ENCODE measurements around the gene PYCARD.
"Not testable (repeated sequence)": the region's sequence is repeated elsewhere in the genome, so short reads cannot be mapped to it uniquely, and the experiment has no call there.

PYCARD gene

DNA sequence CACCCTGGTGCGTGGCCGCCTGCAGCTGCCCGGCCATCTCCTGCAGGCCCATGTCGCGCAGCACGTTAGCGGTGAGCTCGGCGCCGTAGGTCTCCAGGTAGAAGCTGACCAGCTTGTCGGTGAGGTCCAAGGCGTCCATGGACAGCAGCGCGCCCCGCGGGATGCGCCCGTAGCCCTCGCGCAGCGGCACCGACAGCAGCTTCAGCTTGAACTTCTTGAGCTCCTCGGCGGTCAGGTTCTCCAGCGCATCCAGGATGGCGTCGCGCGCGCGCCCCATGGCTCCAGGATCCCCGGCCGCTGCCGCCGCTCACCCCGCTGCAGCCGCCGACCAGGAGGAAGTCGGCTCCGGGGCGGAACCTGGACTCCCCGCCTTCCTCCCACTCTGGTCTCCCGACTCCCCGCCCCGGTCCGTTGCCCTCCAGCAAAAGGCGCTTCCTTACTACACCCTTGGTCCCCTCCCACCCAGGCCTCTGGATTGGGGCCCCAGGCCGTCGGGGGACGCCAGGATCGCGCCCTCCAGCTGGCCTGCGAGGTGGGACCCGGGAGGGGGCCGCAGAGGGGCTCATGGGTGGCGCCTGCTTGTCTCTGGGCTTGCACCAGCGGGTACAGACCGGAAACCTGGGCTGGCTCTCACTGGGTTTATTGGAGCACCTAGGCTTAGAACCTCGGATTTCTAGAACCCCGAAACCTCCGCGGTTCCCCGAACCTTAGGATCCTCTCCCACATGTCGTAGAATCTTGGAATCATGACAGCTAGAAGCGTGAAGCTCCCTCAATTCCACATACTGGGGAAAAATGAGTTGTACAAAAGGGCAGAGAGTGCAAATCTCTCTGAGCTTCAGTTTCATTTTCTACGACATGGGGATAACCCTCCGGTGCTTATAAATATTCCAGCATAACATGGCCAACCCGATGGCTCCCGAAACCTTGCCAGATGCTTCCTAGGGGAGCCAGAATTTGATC is at the start of gene PYCARD:
Gene PYCARD (minus strand): TSS at position 347 of the 962 bp plus-strand sequence. CDS start 70 bp downstream, at position 277.
- DNase-seq = no peak

DNA sequence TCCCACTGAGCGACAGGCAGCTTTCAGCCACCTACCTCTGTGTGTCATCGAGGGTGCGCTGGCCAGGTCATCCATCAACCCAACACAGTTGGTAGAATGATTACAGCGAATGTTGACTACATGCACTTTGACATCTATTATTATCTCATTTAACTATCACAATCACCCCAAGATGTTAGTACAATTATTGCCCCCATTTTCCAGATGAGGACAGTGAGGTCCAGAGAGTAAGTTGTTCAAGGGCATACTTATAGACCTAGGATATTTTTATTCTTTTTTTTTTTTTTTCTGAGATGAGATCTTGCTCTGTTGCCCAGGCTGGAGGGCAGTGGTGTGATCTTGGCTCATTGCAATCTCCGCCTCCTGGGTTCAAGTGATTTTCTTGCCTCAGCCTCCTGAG is 48.9 kb upstream of the PYCARD start:
- DNase-seq = no peak

DNA sequence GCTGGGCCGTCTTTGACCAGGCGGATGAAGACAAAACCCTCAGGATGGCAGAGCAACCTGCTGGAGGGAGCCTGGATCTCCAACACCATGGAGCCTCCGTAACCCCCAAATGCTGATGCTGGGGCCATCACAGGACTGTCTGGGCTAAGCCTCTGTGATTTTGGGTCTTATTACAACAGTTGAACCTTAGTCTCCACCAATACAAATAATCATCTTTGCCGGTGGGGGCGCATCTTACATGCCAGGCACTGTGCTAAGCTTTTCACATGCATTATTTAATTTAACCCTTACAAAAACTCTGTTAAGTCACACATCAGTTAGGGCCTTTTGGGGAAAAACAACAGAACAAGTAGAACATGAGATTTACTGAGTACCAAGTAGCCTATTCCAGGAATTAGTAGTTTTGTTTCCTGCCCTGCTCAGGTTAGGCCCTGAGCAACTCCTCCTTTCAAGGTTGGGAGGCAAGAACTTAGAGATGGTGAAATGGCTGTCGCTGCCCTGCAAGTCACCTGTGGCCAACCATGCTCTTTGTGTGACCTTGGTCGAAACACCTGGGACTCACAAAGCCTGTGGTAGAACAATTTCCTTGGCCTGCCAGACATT is 48.3 kb upstream of the PYCARD start:
- DNase-seq = no peak

DNA sequence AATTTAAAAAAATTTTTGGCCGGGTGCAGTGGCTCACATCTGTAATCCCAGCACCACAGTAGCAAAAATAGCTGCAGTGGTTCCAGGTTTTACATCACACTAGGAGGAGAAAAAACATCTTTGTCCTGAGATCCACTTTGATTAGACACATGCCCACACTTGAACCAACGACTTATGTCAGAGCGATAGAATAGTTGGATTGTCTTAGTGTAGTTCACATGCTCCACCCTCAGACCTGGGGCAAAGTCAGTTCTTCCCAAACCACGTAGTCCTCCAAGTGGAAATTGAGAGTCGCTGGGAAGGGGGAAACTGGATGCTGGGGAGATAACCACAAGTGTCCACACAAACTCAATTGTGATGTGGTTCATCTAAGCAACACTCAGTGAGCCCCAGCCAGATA is 45.8 kb upstream of the PYCARD start:
- DNase-seq = no peak

DNA sequence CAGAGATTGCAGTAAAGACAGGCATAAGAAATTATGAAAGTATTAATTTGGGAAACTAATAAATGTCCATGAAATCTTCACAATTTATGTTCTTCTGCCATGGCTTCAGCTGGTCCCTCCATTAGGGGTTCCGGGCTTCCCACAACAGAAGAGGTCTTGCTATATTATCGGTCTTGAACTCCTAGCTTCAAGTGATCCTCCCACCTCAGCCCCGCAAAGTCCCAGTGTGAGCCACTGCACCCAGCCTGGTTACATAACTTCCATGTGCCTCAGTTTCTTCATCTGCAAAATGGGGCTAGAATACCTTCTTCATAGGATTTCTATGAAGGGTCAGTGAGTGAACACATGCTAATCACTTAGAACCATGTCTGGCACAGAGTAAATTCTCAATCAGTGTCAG is 43.7 kb upstream of the PYCARD start:
- DNase-seq = no peak

DNA sequence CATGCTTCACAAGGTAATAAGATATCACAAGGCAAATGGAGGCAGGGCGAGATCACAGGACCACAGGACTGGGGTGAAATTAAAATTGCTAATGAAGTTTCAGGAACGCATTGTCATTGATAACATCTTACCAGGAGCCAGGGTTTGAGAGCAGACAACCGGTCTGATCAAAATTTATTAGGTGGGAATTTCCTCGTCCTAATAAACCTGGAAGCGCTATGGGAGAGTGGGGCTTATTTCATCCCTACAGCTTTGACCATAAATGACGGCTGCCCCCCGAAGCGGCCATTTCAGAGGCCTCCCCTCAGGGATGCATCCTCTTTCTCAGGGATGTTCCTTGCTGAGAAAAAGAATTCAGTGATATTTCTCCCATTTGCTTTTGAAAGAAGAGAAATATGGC is 43.0 kb upstream of the PYCARD start:
- not testable (repeated sequence) for DNase-seq

DNA sequence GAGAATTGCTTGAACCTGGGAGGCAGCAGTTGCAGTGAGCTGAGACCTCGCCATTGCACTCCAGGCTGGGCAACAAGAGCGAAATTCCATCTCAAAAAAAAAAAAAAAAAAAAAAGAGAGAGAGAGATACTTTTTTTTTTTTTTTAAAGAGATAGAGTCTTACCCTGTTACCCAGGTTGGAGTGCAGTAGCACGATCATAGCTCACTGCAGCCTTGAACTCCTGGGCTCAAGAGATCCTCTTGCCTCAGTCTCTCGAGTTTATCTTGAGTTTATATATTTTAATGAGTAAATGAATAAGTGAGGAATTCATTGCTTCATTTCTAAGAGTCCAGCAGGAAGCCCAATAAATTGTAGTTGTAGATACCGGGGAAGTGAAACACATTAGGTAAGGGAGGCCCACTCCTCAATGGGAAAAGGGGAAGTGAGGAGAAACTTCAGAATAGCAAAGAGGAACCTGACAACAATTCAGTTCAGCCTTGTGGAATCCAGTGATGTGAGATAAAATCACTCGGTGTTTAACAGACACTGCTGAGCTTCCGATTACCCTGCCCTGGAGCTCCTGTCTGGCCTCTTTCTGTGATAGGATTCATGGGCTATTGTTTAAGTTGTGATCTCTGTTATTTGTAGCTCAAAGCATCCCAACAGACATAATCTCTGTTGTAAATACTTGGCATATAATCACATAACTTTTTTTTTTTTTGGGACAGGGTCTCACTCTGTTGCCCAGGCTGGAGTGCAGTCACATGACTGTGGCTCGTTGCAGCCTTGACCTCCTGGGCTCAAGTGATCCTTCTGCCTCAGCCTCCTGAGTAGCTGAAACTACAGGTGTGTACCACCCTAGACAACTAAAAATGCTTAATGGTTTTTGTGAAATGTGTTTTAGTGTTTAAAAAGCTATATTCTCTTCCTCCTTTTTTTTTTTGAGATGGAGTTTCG is 41.4 kb upstream of the PYCARD start:
- DNase-seq = no peak

DNA sequence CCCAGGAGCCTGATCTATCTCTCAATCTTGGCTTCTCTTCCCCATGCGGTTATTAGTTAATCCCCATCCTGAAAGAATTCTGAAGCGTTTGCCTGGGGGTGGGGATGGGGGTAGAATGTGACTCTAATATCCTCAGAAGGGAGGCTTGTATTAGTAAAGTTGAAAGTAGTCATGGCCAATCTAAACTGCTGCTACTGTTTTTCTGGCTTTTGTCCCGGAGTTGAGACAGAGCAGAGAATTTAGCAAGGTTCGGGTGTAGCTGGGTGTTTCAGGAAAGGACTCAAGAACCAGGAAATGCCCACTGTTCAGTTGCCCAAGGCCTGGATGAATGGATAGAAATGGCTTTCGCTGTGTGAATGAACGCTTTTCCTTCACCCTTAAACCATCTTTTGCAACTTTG is 39.6 kb upstream of the PYCARD start:
- DNase-seq = no peak

DNA sequence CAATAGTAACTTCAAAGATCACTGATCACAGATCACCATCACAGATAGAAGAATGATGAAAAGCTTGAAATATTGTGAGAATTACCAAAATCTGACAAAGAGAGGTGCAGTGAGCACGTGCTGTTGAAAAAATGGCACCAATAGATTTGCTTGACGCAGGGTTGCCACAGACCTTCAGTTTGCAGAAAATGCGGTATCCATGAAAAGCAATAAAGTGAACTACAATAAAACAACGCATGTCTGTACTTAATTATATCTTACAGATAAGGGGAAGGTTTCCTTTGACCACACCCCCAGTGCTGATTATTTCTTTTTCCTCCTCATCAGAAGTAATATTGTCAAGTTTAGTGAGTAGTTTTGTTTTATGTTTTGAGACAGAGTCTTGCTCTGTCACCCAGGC is 35.5 kb upstream of the PYCARD start:
- no peak for DNase-seq

DNA sequence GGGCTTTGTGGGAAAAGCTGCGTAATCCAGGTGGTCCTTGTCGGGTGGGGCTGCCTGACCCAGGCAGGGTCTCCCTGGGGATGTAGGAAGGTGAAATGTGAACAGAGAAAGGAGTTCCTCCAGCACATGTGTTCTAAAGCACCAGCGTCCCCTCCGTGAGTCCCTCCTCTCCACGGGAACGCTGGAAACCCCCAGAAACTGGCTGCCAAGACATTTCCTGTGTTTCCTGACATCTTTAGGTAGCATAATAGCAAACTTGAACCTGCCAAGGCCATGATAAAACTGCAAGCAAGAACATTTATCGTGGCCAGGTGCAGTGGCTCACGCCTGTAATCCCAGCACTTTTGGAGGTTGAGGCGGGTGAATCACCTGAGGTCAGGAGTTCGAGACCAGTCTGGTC is 26.9 kb upstream of the PYCARD start:
- DNase-seq = no peak

DNA sequence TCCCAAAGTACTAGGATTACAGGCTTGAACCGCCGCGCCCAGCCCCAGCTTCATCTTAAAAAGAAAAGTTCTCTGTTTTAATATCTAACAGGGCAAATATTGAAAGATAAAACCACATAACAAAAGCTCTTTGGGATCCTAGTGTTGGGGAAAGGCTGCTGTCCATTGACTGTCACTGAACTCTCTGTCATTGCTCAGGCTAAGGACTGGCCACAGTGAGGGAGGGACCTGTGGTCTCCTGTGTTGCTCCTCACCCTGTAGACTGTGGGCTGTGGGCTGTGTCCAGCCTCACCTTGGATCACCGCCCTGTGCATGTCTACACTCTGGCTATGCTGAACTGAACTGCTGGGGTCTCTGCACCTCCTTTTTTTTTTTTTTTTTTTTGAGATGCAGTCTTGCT is 25.6 kb upstream of the PYCARD start:
- DNase-seq = no peak

DNA sequence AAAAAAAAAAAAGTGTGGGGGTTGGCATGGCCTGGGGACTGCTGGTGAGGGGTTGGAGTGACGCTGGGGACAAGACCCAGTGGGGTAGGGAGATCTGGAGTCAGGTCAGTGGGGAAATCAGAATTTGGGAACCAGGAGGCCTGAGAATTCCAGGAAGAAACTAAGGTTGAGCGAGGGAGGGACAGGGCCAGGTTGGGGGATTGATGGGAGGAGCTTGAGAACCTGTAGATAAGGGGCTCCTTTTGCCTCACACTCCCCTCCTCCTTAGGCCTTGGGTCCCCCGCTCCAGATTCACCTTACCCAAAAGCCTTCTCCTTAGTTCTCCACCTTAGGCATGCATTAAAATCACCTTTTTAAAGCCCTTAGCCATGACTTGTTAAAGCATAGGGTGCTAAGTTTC is 22.6 kb upstream of the PYCARD start:
- no peak for DNase-seq

DNA sequence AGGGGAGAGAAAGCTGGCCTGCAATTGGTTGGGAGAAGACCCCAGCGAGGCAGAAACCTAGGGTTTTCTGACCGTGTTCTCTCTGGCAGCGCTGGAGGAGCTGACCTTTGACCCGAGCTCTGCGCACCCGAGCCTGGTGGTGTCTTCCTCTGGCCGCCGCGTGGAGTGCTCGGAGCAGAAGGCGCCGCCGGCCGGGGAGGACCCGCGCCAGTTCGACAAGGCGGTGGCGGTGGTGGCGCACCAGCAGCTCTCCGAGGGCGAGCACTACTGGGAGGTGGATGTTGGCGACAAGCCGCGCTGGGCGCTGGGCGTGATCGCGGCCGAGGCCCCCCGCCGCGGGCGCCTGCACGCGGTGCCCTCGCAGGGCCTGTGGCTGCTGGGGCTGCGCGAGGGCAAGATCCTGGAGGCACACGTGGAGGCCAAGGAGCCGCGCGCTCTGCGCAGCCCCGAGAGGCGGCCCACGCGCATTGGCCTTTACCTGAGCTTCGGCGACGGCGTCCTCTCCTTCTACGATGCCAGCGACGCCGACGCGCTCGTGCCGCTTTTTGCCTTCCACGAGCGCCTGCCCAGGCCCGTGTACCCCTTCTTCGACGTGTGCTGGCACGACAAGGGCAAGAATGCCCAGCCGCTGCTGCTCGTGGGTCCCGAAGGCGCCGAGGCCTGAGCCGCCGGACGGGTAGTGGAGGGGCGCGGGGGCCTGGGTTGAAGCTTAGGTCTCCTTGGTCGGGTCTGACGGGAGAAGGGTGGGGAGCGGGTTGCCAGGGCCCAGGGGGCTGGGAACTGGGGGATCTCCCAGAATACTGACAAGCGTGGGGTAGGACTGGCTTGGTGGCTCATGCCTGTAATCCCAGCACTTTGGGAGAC is 21.8 kb upstream of the PYCARD start:
- DNase-seq = no peak

DNA sequence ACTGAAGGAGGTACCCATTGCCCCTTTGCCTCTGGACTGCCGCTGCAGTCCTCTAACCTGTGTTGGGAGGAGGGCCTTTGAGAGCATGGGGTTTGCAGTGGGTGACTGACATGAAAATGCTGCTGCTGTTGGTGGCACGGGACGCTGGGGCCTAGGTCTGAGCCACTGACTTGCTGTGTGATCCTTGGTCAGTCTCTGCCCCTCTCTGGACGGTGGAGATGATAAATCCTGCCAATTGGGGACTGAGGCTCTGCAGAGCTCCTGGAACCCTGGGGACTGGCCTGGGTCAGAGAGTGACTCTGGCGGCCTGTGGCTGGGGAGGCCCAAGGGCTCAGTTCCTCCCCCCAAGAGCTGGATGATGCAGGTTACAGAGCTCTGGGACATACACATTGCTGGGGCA is 20.5 kb upstream of the PYCARD start:
- DNase-seq = no peak

DNA sequence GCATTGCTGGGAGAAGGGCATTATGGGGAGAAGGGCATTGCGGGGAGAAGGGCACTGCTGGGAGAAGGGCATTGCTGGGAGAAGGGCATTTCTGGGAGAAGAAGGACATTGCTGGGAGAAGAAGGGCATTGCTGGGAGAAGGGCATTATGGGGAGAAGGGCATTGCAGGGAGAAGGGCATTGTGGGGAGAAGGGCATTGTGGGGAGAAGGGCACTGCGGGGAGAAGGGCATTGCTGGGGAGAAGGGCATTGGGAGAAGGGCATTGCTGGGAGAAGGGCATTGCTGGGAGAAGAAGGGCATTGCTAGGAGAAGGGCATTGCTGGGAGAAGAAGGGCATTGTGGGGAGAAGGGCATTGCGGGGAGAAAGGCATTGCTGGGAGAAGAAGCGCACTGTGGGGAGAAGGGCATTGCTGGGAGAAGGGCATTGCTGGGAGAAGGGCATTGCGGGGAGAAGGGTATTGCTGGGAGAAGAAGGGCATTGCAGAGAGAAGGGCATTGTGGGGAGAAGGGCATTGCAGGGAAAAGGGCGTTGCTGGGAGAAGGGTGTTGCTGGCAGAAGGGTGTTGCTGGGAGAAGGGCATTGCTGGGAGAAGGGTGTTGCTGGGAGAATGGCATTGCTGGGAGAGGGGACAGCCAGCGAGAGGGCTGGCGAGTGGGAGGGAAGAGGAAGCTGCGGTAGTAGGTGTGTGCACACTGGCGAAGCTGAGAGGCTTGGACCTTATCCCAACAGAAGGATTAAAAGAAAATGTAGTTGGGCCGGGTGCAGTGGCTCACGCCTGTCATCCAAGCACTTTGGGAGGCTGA is 19.0 kb upstream of the PYCARD start:
- no peak for DNase-seq

DNA sequence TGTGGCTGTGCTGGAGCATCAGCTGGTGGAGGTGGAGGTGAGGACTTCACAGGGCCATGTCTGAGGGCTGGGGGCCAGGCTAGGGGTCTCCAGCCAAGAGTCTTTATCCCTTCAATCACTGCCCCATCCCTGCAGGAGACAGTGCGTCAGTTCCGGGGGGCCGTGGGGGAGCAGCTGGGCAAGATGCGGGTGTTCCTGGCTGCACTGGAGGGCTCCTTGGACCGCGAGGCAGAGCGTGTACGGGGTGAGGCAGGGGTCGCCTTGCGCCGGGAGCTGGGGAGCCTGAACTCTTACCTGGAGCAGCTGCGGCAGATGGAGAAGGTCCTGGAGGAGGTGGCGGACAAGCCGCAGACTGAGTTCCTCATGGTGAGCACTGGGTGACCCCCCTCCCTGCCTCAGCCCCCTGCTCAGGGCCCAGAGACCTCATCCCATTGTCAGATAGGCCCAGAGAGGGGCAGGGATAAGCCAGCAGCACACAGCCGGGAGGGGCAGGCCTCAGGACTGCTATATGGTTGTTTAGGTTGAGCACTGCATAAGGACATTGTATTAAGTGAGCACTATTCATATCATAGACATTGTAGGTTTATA is 16.7 kb upstream of the PYCARD start:
- no peak for DNase-seq

DNA sequence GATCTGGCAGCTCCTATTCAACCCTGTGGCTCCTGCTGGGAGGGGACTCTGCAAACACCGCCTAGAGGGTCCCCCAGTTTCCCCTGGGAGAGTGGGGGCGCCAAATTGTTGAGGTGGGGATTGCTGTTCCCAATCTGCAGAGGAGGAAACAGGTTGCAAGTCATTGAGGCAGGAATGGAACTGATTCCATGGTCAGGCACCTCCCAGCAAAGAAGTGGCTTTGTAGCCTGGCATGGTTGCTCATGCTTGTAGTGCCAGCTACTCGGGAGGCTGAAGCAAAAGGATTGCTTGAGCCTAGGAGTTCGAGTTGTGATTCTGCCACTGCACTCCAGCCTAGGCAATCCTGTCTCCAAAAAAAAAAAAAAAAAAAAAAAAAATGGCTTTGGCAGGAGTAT is 14.6 kb upstream of the PYCARD start:
- no peak for DNase-seq

DNA sequence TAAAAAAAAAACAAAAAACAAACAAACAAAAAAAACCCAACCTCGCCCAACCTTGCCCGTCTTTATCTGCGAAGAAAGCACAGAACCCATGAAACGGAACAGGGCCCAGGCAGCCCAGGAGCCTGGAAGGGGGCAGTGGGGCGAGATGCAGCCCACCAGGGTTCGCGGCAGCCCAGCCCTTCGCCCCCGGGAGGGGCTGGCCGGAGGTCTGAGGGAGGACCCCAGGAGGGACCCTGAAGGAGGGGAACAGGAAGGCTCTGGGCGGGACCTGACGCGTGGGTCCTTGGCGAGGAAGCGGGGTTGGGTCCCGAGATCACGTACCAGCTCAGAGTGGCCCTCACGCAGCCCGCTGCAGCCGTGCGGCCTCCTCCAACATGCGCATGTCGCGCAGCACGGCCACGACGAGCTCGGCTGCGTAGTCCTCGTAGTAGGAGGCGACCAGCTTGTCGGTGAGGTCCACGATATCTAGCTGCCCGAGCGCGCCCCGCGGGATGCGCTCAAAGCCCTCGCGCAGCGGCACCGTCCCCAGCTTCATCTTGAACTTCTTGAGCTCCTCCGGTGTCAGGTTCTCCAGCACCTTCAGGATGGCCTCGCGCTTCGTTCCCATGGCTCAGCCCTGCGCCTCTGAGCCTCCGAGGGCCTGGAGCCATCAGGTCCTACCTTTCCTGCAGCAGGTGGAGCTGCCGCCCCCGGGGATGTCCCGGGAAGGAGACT is 14.0 kb upstream of the PYCARD start, which contains the start of gene PYDC1:
Gene PYDC1 (minus strand): TSS at position 714 of the 714 bp plus-strand sequence. CDS start 107 bp downstream, at position 607.
- DNase-seq = no peak

DNA sequence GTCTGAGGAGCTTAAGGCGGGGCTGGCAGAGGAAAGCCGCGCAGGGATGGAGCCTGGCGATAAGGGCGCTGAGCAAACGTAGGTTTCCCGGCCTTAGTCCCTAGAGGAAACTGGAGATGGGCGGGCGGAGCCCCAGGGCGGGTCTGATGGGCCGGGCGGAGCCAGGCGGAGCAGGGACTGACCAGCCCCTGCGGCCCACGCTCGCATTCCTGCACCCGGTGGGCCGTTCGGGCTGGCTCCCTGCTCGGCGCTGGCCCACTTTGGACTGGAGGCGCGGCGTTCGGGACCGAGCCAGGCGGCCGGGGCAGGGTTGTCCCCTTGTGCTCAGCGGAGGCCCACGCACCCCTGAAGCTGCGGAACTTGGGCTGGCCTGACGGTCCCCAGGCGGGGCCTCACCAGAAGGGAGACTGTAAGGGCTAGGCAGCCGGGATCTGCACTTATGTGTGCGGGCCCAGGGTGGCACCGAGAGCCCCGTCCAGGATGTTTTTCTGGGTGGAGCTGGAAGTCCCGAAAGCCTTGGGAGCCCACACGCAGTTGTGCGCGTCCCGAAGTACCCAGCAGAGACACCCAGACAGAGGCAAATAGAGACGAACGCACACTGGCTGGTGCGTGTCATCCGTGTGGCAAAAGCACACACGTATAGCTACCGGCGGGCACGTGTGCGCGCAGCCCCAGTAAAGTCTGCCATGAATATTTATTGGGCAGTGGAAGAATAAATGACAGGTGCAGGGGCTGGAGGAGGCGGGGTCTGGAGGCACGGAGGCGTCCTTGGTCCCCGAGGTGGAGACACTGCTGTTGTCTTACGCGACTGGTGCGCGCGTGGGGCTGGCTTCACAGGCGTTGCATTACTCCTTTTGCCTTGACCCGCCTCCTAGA is 13.0 kb upstream of the PYCARD start:
- no peak for DNase-seq

Data from NCI-H1048 (cell line).